Kidney (tissue), 14 donors: ENCODE measurements around the gene OR2M4. TPM values are rescaled to one million over a fixed set of nuclear protein-coding genes. Genes with fewer than 3 reads are reported as not detected.
A peak's percentile ranks its signal among the peaks of the same experiment; 100 is the strongest.
"Not testable (repeated sequence)": the region's sequence is repeated elsewhere in the genome, so short reads cannot be mapped to it uniquely, and the experiment has no call there.

Experiments used
- DNase-seq, 5 donors: peaks; one replicate each; pipeline ENCODE4 v3.0.0-alpha.2; 2013 to 2020
- FAIRE-seq: peaks from 2 replicates; lab custom pipeline; 2012; peaks lifted over from hg19 to GRCh38; lab: Jason Lieb, UNC
- H3K27ac ChIP-seq, 2 donors: one replicate each; pipeline ENCODE4 v1.7.0; 2013; ENCODE audit warnings: low read depth in 2 of 2, low read length in 2 of 2, inconsistent platforms in 1 of 2
- H3K27me3 ChIP-seq: one replicate; pipeline ENCODE4 v1.7.1; 2013; ENCODE audit warnings: low read length, inconsistent platforms; ENCODE audit not compliant: control insufficient read depth, insufficient read depth
- H3K36me3 ChIP-seq, 3 donors: one replicate each; pipeline versions ENCODE4 v1.7.0 to v1.7.1; 2013; ENCODE audit warnings: low read length in 3 of 3, control low read depth in 1 of 3, inconsistent platforms in 1 of 3; ENCODE audit not compliant: insufficient read depth in 3 of 3, control insufficient read depth in 2 of 3
- H3K4me1 ChIP-seq, 3 donors: one replicate each; pipeline versions ENCODE4 v1.7.0 to v1.7.1; 2013; ENCODE audit warnings: low read length in 3 of 3, inconsistent platforms in 1 of 3, low read depth in 1 of 3; ENCODE audit not compliant: control insufficient read depth in 2 of 3, insufficient read depth in 2 of 3
- H3K4me3 ChIP-seq, 3 donors: one replicate each; pipeline versions ENCODE4 v1.7.0 to v1.8.1; 2013; ENCODE audit warnings: low read length in 3 of 3, control low read depth in 1 of 3, inconsistent platforms in 1 of 3
- H3K9ac ChIP-seq, 3 donors: one replicate each; pipeline versions ENCODE4 v1.7.0 to v1.7.1; 2013; ENCODE audit warnings: low read length in 3 of 3, control low read depth in 1 of 3, inconsistent platforms in 1 of 3
- H3K9me3 ChIP-seq, 3 donors: one replicate each; pipeline versions ENCODE4 v1.7.0 to v1.7.1; 2013; ENCODE audit warnings: low read length in 3 of 3, control low read depth in 1 of 3, inconsistent platforms in 1 of 3; ENCODE audit not compliant: control insufficient read depth in 2 of 3, insufficient read depth in 1 of 3
- CTCF ChIP-seq: IDR thresholded peaks from 3 replicates; pipeline ENCODE4 v1.5.1; 2012; ENCODE audit warnings: mild to moderate bottlenecking, moderate library complexity, borderline replicate concordance; ENCODE audit not compliant: insufficient read depth; ENCODE audit errors: extremely low read depth
- intact Hi-C: fragments of 100-400 bp; cut with DNase I; formaldehyde crosslinking; loops from one replicate; pipeline ENCODE4 v1.11.1; 2022
- polyA plus RNA-seq: library from polyadenylated mRNA; stranded (reverse); fragments of 350-450 nt; fragmentation: Illumina TruSeq; extraction: RNeasy Lipid Tissue Mini Kit (QIAGEN cat#74804); gene quantifications from one replicate; pipeline ENCODE4 v1.2.3, GENCODE V29; 2014; ENCODE audit warnings: low read depth, low replicate concordance; ENCODE audit not compliant: insufficient read depth
- total RNA-seq: library from RNA; stranded (reverse); fragmentation: NEBNext Ultra II Directional; extraction: Animal tissue kit (Norgen Biotek cat#: 25700); gene quantifications from one replicate; pipeline ENCODE4 v1.2.1, GENCODE V29; 2021
- donor health status: control.
- donor health status: control.
- donor health status: control.
- donor health status: control.
- donor health status: control.
- donor health status: DM: yes; HTN: yes; CAD: no.
- donor health status: Normal renal cell carcinoma (clear cell type).

OR2M4 gene
- total and polyA plus RNA-seq, 2 donors from 2014 or later = not detected

GRCh38 chr1:248225537-248225936, 5.7 kb upstream of the OR2M4 start:
- no peak for TF ChIP-seq CTCF
- peaks cover 0 to 7% (median 0%) of the 10 kb centered on the region in 3 donors for H3K9me3 ChIP-seq
- FAIRE-seq (no peak), DNase-seq (no peak)
- intact Hi-C loops = no loop called here
- H3K36me3 ChIP-seq = no peaks in the 10 kb centered on the region
- no peak overlapping the region for H3K4me3 ChIP-seq
- no peaks in the 10 kb centered on the region for H3K27me3 ChIP-seq
- H3K27ac ChIP-seq = no peak overlapping the region
- H3K4me1 ChIP-seq = no peaks in the 10 kb centered on the region
- no peak overlapping the region for H3K9ac ChIP-seq

- Histone ChIP-seq H3K27ac (no peak overlapping the region), H3K9me3 (peaks cover 0 to 7% (median 0%) of the 10 kb centered on the region in 3 donors)
- no peak for FAIRE-seq
Observed at GRCh38 chr1:248229360-248229908, 1.8 kb upstream of the OR2M4 start.

GRCh38 chr1:248239478-248239877, 8.3 kb downstream of the OR2M4 start:
- Histone ChIP-seq H3K27ac (no peak overlapping the region), H3K4me3 (no peak overlapping the region), H3K36me3 (no peaks in the 10 kb centered on the region), H3K4me1 (no peaks in the 10 kb centered on the region), H3K9ac (no peak overlapping the region), H3K27me3 (no peaks in the 10 kb centered on the region), H3K9me3 (no peaks in the 10 kb centered on the region)
- no peak for TF ChIP-seq CTCF
- intact Hi-C loops = no loop called here
- DNase-seq (no peak), FAIRE-seq (no peak)

More at GRCh38 chr1:248229360-248229908, 1.8 kb upstream of the OR2M4 start:
- no peak overlapping the region for H3K9ac ChIP-seq
- no peaks in the 10 kb centered on the region for H3K4me1 ChIP-seq
- H3K27me3 ChIP-seq = no peaks in the 10 kb centered on the region
- H3K36me3 ChIP-seq = no peaks in the 10 kb centered on the region
- TF ChIP-seq CTCF = no peak
- intact Hi-C loops = no loop called here
- DNase-seq = no peak
- no peak overlapping the region for H3K4me3 ChIP-seq

- H3K4me3 ChIP-seq = no peak overlapping the region
- no peaks in the 10 kb centered on the region for H3K27me3 ChIP-seq
- no peak for FAIRE-seq
- no peak overlapping the region for H3K9ac ChIP-seq
- H3K27ac ChIP-seq = no peak overlapping the region
- no peaks in the 10 kb centered on the region for H3K36me3 ChIP-seq
- TF ChIP-seq CTCF = peak; percentile 44
- DNase-seq = peak in 4 of 5 donors; percentile 27 to 47 (median 38)
- no peaks in the 10 kb centered on the region for H3K9me3 ChIP-seq
- H3K4me1 ChIP-seq = no peaks in the 10 kb centered on the region
- intact Hi-C loops = no loop called here
Observed at GRCh38 chr1:248243204-248243603, 12.0 kb downstream of the OR2M4 start.

- H3K9me3 ChIP-seq, H3K27ac ChIP-seq, DNase-seq, H3K4me1 ChIP-seq, H3K27me3 ChIP-seq, H3K4me3 ChIP-seq, FAIRE-seq, intact Hi-C loops, H3K36me3 ChIP-seq, H3K9ac ChIP-seq: not testable (repeated sequence)
Observed at GRCh38 chr1:248259309-248259708, 28.1 kb downstream of the OR2M4 start.
